HepG2 (cell line): ENCODE data around the gene CDC20. TPM values are rescaled to one million over a fixed set of nuclear protein-coding genes. Genes with fewer than 3 reads are reported as not detected.
A peak's percentile ranks its signal among the peaks of the same experiment; 100 is the strongest.

Experiments used
- DR1 ChIP-seq: sonication (generic); formaldehyde crosslinking; IDR thresholded peaks from 2 replicates; pipeline ENCODE4 v1.8.0; 2021; ENCODE audit warnings: mild to moderate bottlenecking, missing genetic modification reagents, inconsistent platforms
- E2F1 ChIP-seq: sonication (generic); formaldehyde crosslinking; IDR thresholded peaks from 2 replicates; pipeline ENCODE4 v1.5.0; 2020; ENCODE audit warnings: missing genetic modification reagents
- GMEB1 ChIP-seq: sonication (generic); formaldehyde crosslinking; IDR thresholded peaks from 2 replicates; pipeline ENCODE4 v1.5.1; 2020; ENCODE audit warnings: missing genetic modification reagents, mild to moderate bottlenecking, borderline replicate concordance
- HCFC1 ChIP-seq: fragments of 150-350 bp; IDR thresholded peaks from 2 replicates; pipeline ENCODE4 v1.6.1; 2014; ENCODE audit warnings: low read depth, low read length
- HNF4G ChIP-seq, 2 experiments: sonication (generic) in 1 of 2; formaldehyde crosslinking in 1 of 2; IDR thresholded peaks; 2 replicates each; pipeline versions ENCODE4 v1.4.0 to v1.6.1; 2011 to 2020; ENCODE audit warnings: borderline replicate concordance in 2 of 2, low read depth in 2 of 2, mild to moderate bottlenecking in 2 of 2, low read length in 1 of 2, missing genetic modification reagents in 1 of 2, moderate library complexity in 1 of 2
- ISL2 ChIP-seq: sonication (generic); formaldehyde crosslinking; IDR thresholded peaks from 2 replicates; pipeline ENCODE4 v1.5.0; 2020; ENCODE audit warnings: missing genetic modification reagents
- MED13 ChIP-seq: sonication (generic); formaldehyde crosslinking; IDR thresholded peaks from 2 replicates; pipeline ENCODE4 v1.5.0; 2020; ENCODE audit warnings: missing genetic modification reagents
- NR2F6 ChIP-seq, 2 experiments: IDR thresholded peaks; 2 replicates each; pipeline ENCODE4 v1.6.1; 2016; ENCODE audit warnings: antibody characterized with exemption in 1 of 2, mild to moderate bottlenecking in 1 of 2
- RARG ChIP-seq: sonication (generic); formaldehyde crosslinking; IDR thresholded peaks from 2 replicates; pipeline ENCODE4 v1.4.0; 2020; ENCODE audit warnings: low read depth, mild to moderate bottlenecking, missing genetic modification reagents
- SP4 ChIP-seq: sonication (generic); formaldehyde crosslinking; IDR thresholded peaks from 2 replicates; pipeline ENCODE4 v1.8.1; 2023; ENCODE audit warnings: mild to moderate bottlenecking, missing genetic modification reagents
- STAT6 ChIP-seq: sonication (generic); formaldehyde crosslinking; IDR thresholded peaks from 2 replicates; pipeline ENCODE4 v1.4.0; 2020; ENCODE audit warnings: missing genetic modification reagents, mild to moderate bottlenecking, borderline replicate concordance
- TBX3 ChIP-seq: fragments of 450-650 bp; IDR thresholded peaks from 2 replicates; pipeline ENCODE4 v1.6.1; 2017; ENCODE audit warnings: antibody characterized with exemption, mild to moderate bottlenecking, inconsistent platforms, borderline replicate concordance
- TP53 ChIP-seq: sonication (generic); formaldehyde crosslinking; conservative IDR thresholded peaks from 2 replicates; pipeline ENCODE4 v1.4.0; 2020; ENCODE audit warnings: missing genetic modification reagents
- ZIK1 ChIP-seq: sonication (generic); formaldehyde crosslinking; IDR thresholded peaks from 2 replicates; pipeline ENCODE4 v1.5.0; 2020; ENCODE audit warnings: mild to moderate bottlenecking, low read depth, missing genetic modification reagents, borderline replicate concordance
- ZNF180 ChIP-seq: sonication (generic); formaldehyde crosslinking; IDR thresholded peaks from 2 replicates; pipeline ENCODE4 v1.4.0; 2020; ENCODE audit warnings: low read depth, missing genetic modification reagents, borderline replicate concordance
- ZNF761 ChIP-seq: sonication (generic); formaldehyde crosslinking; conservative IDR thresholded peaks from 2 replicates; pipeline ENCODE4 v1.4.0; 2020; ENCODE audit warnings: mild to moderate bottlenecking, missing genetic modification reagents
- polyA plus RNA-seq, 8 experiments: library from polyadenylated mRNA; depleted of rRNA in 3 of 8; stranded (reverse) in 7 of 8; unstranded in 1 of 8; fragments of >200 nt; fragmentation: Illumina TruSeq in 4 of 8; extraction: Trizol in 4 of 8; gene quantifications; 2 replicates each; pipeline versions ENCODE4 v1.2.1 to v1.2.3, GENCODE V29; 2011 to 2016; ENCODE audit warnings: low read depth in 4 of 8, missing spikeins in 1 of 8, mixed read lengths in 1 of 8; ENCODE audit not compliant: insufficient read depth in 1 of 8
- total RNA-seq, 5 experiments: library from RNA; depleted of rRNA; stranded (reverse); fragments of >200 nt; fragmentation: Illumina TruSeq; extraction: Trizol; gene quantifications; 2 replicates each; pipeline ENCODE4 v1.2.3, GENCODE V29; 2016; ENCODE audit warnings: low read depth in 1 of 5

The CDC20 gene
- total and polyA plus RNA-seq, 2 of the 13 experiments (the other 11 are each of a cell fraction or from before 2014, with no cell fraction given): 57.9 to 90.0 TPM

- TF ChIP-seq ZIK1 (0 out of 2 replicates have a peak, but pooled peaks have one; percentile 43), GMEB1 (peak; percentile 61; the same call in 1 of the 2 replicates), STAT6 (CRISPR knock-in tag) (0 out of 2 replicates have a peak, but pooled peaks have one; percentile 70), HNF4G (IDR thresholded peaks at IDR 0.05; ENCODE audit: borderline replicate concordance, low read depth, low read length) (0 out of 2 replicates have a peak, but pooled peaks have one; percentile 15), HNF4G (CRISPR knock-in tag; IDR thresholded peaks at IDR 0.05; ENCODE audit: borderline replicate concordance, low read depth) (0 out of 2 replicates have a peak, but pooled peaks have one; percentile 34), MED13 (CRISPR knock-in tag) (0 out of 2 replicates have a peak, but pooled peaks have one; percentile 49), ZNF761 (CRISPR knock-in tag) (peak; percentile 93), E2F1 (peak; percentile 65; the same call in 1 of the 2 replicates), DR1 (peak; percentile 42; the same call in 1 of the 2 replicates), TBX3 (peak; percentile 57; the same call in 1 of the 2 replicates), RARG (CRISPR knock-in tag) (no peak), ZNF180 (CRISPR knock-in tag) (no peak), NR2F6 (IDR thresholded peaks at IDR 0.05) (peak; percentile 60; the same call in 1 of the 2 replicates), NR2F6 (CRISPR knock-in tag; IDR thresholded peaks at IDR 0.05) (peak; percentile 48; the same call in 1 of the 2 replicates), TP53 (CRISPR knock-in tag) (peak; percentile 30; the same call in 1 of the 2 replicates), ISL2 (CRISPR knock-in tag) (peak; percentile 47), SP4 (CRISPR knock-in tag) (peak; percentile 90), HCFC1 (no peak)
These were observed 9.8 kb upstream of the CDC20 start (continued) for GRCh38 chr1:43348809-43349593.
